HepG2 (cell line): ENCODE data around the gene LDB2. TPM values are rescaled to one million over a fixed set of nuclear protein-coding genes. Genes with fewer than 3 reads are reported as not detected.

ENCODE experiments used
- ATAC-seq: fragments of 200-7000 bp; cut with Tn5 transposase; 3 replicates; pipeline ENCODE4 v1.9.1; 2020; ENCODE audit warnings: mild to moderate bottlenecking, moderate library complexity
- BruUV-seq: library from RNA; stranded (reverse); fragments of 400-500 nt; replicated peaks from 2 replicates; lab custom pipeline; 2021; lab: Mats Ljungman, UMichigan
- CTCF ChIA-PET: fragments of 300-600 bp; formaldehyde crosslinking; extraction: SDS; loops from one replicate; lab custom pipeline; 2021; ENCODE audit warnings: low total read pairs, inconsistent platforms, low intra/inter-chr PET ratio; lab: Yijun Ruan, JAX
- POLR2A ChIA-PET: fragments of 350-600 bp; sonication (Branson Sonifier 250); formaldehyde crosslinking; loops from one replicate; lab custom pipeline; 2020; ENCODE audit warnings: antibody characterized with exemption, inconsistent platforms; lab: Yijun Ruan, JAX
- DNase-seq: peaks from one replicate; pipeline ENCODE4 v3.0.0-alpha.2; 2015; ENCODE audit warnings: low spot score
- FAIRE-seq: peaks from 3 replicates; lab custom pipeline; 2011; peaks lifted over from hg19 to GRCh38; lab: Jason Lieb, UNC
- H2AFZ ChIP-seq: one replicate; pipeline ENCODE4 v1.6.1; 2011; ENCODE audit warnings: low read length, inconsistent platforms
- H3K27ac ChIP-seq: fragments of 300-600 bp; 3 replicates; pipeline ENCODE4 v1.8.0; 2011; ENCODE audit warnings: mixed run types, mild to moderate bottlenecking, mixed read lengths, low read length, inconsistent platforms; ENCODE audit not compliant: insufficient read depth; ENCODE audit errors: extremely low read length
- H3K27me3 ChIP-seq, 2 experiments: fragments of 200-600 bp in 1 of 2; 2 replicates in 1 of 2; 3 replicates in 1 of 2; pipeline versions ENCODE4 v1.6.0 to v1.8.0; 2011; ENCODE audit warnings: low read length in 2 of 2, mild to moderate bottlenecking in 2 of 2, moderate library complexity in 2 of 2, inconsistent platforms in 1 of 2; ENCODE audit not compliant: insufficient read depth in 2 of 2, control insufficient read depth in 1 of 2
- H3K36me3 ChIP-seq, 2 experiments: fragments of 200-600 bp in 1 of 2; replicated peaks in 1 of 2; 2 replicates in 1 of 2; 3 replicates in 1 of 2; pipeline versions ENCODE4 v1.5.1 to v1.8.0; 2011; ENCODE audit warnings: low read length in 2 of 2, inconsistent platforms in 1 of 2; ENCODE audit not compliant: insufficient read depth in 2 of 2, control insufficient read depth in 1 of 2
- H3K4me1 ChIP-seq: 2 replicates; pipeline ENCODE4 v1.5.1; 2012; ENCODE audit warnings: low read length, inconsistent platforms; ENCODE audit not compliant: insufficient read depth
- H3K4me2 ChIP-seq: 2 replicates; pipeline ENCODE4 v1.6.0; 2011; ENCODE audit warnings: low read depth, low read length, inconsistent platforms
- H3K4me3 ChIP-seq, 3 experiments: fragments of 200-600 bp in 1 of 3; sonication (generic), shearing (Covaris generic) in 1 of 3; replicated peaks in 1 of 3; 2 replicates each; pipeline ENCODE4 v1.5.1; 2011 to 2016; ENCODE audit warnings: low read length in 3 of 3, inconsistent platforms in 2 of 3, low read depth in 2 of 3, mild to moderate bottlenecking in 2 of 3, control low read depth in 1 of 3, mixed read lengths in 1 of 3; ENCODE audit not compliant: insufficient read depth in 1 of 3
- H3K79me2 ChIP-seq: one replicate; pipeline ENCODE4 v1.6.1; 2011; ENCODE audit warnings: low read length, inconsistent platforms; ENCODE audit not compliant: insufficient read depth
- H3K9ac ChIP-seq: 2 replicates; pipeline ENCODE4 v1.6.0; 2011; ENCODE audit warnings: mild to moderate bottlenecking, low read depth, low read length, inconsistent platforms; ENCODE audit not compliant: insufficient read depth
- H3K9me3 ChIP-seq: 2 replicates; pipeline ENCODE4 v1.5.1; 2012; ENCODE audit warnings: mild to moderate bottlenecking, low read length
- H4K20me1 ChIP-seq: 2 replicates; pipeline ENCODE4 v1.6.0; 2011; ENCODE audit warnings: inconsistent platforms, mild to moderate bottlenecking, low read length, moderate library complexity; ENCODE audit not compliant: insufficient read depth
- GLI4 ChIP-seq: sonication (generic); formaldehyde crosslinking; IDR thresholded peaks from 2 replicates; pipeline ENCODE4 v1.5.1; 2020; ENCODE audit warnings: missing genetic modification reagents, mild to moderate bottlenecking, moderate library complexity, borderline replicate concordance
- NCOA5 ChIP-seq: sonication (generic); formaldehyde crosslinking; IDR thresholded peaks from 2 replicates; pipeline ENCODE4 v1.4.0; 2020; ENCODE audit warnings: missing genetic modification reagents
- POGK ChIP-seq: sonication (generic); formaldehyde crosslinking; conservative IDR thresholded peaks from 2 replicates; pipeline ENCODE4 v1.8.0; 2022; ENCODE audit warnings: mild to moderate bottlenecking, moderate library complexity, missing genetic modification reagents
- TRIM22 ChIP-seq: fragments of 450-650 bp; IDR thresholded peaks from 2 replicates; pipeline ENCODE4 v1.6.1; 2017
- ZMYM4 ChIP-seq: sonication (generic); formaldehyde crosslinking; IDR thresholded peaks from 2 replicates; pipeline ENCODE4 v1.8.1; 2023; ENCODE audit warnings: mild to moderate bottlenecking, missing genetic modification reagents
- ZSCAN29 ChIP-seq: sonication (generic); formaldehyde crosslinking; conservative IDR thresholded peaks from 2 replicates; pipeline ENCODE4 v1.4.0; 2020; ENCODE audit warnings: mild to moderate bottlenecking, missing genetic modification reagents
- WGBS: methylation state at CpG from one replicate; pipeline ENCODE4 v1.1.6; 2017; ENCODE audit warnings: low lambda C conversion rate; 5-methylcytosine and 5-hydroxymethylcytosine counted together
- in situ Hi-C: cut with HindIII; loops from 2 replicates; pipeline ENCODE4 v1.10.0; 2017; ENCODE audit warnings: low pct_unique_long_range_greater_than_20kb; ENCODE audit not compliant: extremely low pct_ligation_motif_present
- intact Hi-C: fragments of 100-400 bp; cut with micrococcal nuclease; formaldehyde crosslinking; loops from one replicate; pipeline ENCODE4 v1.10.0; 2022; ENCODE audit not compliant: unreplicated experiment
- polyA plus RNA-seq, 8 experiments: library from polyadenylated mRNA; depleted of rRNA in 3 of 8; stranded (reverse) in 7 of 8; unstranded in 1 of 8; fragments of >200 nt; fragmentation: Illumina TruSeq in 4 of 8; extraction: Trizol in 4 of 8; gene quantifications; 2 replicates each; pipeline versions ENCODE4 v1.2.1 to v1.2.3, GENCODE V29; 2011 to 2016; ENCODE audit warnings: low read depth in 4 of 8, missing spikeins in 1 of 8, mixed read lengths in 1 of 8; ENCODE audit not compliant: insufficient read depth in 1 of 8
- total RNA-seq, 5 experiments: library from RNA; depleted of rRNA; stranded (reverse); fragments of >200 nt; fragmentation: Illumina TruSeq; extraction: Trizol; gene quantifications; 2 replicates each; pipeline ENCODE4 v1.2.3, GENCODE V29; 2016; ENCODE audit warnings: low read depth in 1 of 5

Gene LDB2
- total and polyA plus RNA-seq, 2 of the 13 experiments (the other 11 are each of a cell fraction or from before 2014, with no cell fraction given): not detected

- Histone ChIP-seq H3K36me3 (no peaks in the 10 kb centered on the region), H3K27me3 (peaks cover 0 to 12% of the 10 kb centered on the region in 2 experiments; a peak in 2 of 5 replicates), H3K9me3 (no peaks in the 10 kb centered on the region), H3K4me1 (no peaks in the 10 kb centered on the region), H4K20me1 (no peaks in the 10 kb centered on the region), H3K27ac (no peak overlapping the region), H3K4me2 (no peak overlapping the region), H2AFZ (no peak overlapping the region), H3K4me3 (no peak overlapping the region), H3K9ac (no peak overlapping the region), H3K79me2 (no peaks in the 10 kb centered on the region)
- no TSS peak for BruUV-seq
- TF ChIP-seq NCOA5: no peak
- no peak for TF ChIP-seq TRIM22
- no peak for TF ChIP-seq POGK (CRISPR knock-in tag)
- TF ChIP-seq GLI4: no peak
- no peak for TF ChIP-seq ZMYM4 (CRISPR knock-in tag)
- TF ChIP-seq ZSCAN29: no peak
- DNase-seq: no peak
- in situ Hi-C loops: no loop called here
- 13% methylated on average over 6 of the region's 6 CpGs for WGBS
- POLR2A ChIA-PET: no interaction called here
- no peak for ATAC-seq
- intact Hi-C loops: no loop called here
- FAIRE-seq: no peak
- CTCF ChIA-PET: no interaction called here
Measured at GRCh38 chr4:16760617-16761363, 137.7 kb downstream of the LDB2 start.
